Measurements from ENCODE around the gene TRIM37. TPM values are rescaled to one million over a fixed set of nuclear protein-coding genes. Genes with fewer than 3 reads are reported as not detected.

TRIM37 gene
- total RNA-seq, 1 donor from 2014 or later, result 24.8 TPM

GRCh38 chr17:59030811-59031210 lies 75.9 kb downstream of the TRIM37 start:
- H3K4me1 Mint-ChIP-seq (ENCODE audit: unreplicated experiment), result no peaks in the 10 kb centered on the region
- no peak overlapping the region for H3K27ac Mint-ChIP-seq (ENCODE audit: unreplicated experiment)
- H3K4me3 Mint-ChIP-seq (ENCODE audit: unreplicated experiment), result no peak overlapping the region
- H3K27me3 Mint-ChIP-seq (ENCODE audit: unreplicated experiment), result peaks cover 2% of the 10 kb centered on the region
- H3K9me3 Mint-ChIP-seq (ENCODE audit: unreplicated experiment), result no peaks in the 10 kb centered on the region
- no peaks in the 10 kb centered on the region for H3K36me3 Mint-ChIP-seq (ENCODE audit: low read depth, unreplicated experiment)
- no peak for TF ChIP-seq CTCF (IDR thresholded peaks at IDR 0.05; ENCODE audit: unreplicated experiment)
- no peak for DNase-seq (ENCODE audit: low spot score)

DNA sequence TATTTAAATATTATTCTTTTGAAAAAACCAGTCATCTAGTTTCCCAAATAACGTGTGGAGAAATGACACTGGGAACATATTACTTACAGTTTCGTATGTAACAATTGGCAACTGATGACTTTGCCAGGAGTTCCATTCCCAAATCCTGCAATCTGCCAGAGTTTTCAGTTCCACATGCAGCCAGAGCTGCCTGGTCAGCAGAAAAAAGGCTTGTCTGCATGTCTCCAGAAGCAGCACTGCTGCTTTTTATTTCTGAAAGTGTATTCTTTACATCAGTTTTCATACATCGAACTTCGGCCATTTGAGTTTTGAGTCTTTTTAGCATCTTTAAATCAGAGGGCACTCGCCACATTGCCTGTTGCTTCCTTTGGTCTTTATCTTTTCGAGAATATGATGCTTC lies 78.4 kb downstream of the TRIM37 start:
- Mint-ChIP-seq H3K4me3 (ENCODE audit: unreplicated experiment) (no peak overlapping the region), H3K27ac (ENCODE audit: unreplicated experiment) (no peak overlapping the region), H3K9me3 (ENCODE audit: unreplicated experiment) (no peaks in the 10 kb centered on the region)

GRCh38 chr17:59027750-59028149 lies 78.9 kb downstream of the TRIM37 start:
- Mint-ChIP-seq H3K4me3 (ENCODE audit: unreplicated experiment) (no peak overlapping the region), H3K4me1 (ENCODE audit: unreplicated experiment) (no peaks in the 10 kb centered on the region), H3K27me3 (ENCODE audit: unreplicated experiment) (no peaks in the 10 kb centered on the region), H3K36me3 (ENCODE audit: low read depth, unreplicated experiment) (no peaks in the 10 kb centered on the region), H3K27ac (ENCODE audit: unreplicated experiment) (no peak overlapping the region), H3K9me3 (ENCODE audit: unreplicated experiment) (no peaks in the 10 kb centered on the region)
- DNase-seq (ENCODE audit: low spot score), result no peak
- no peak for TF ChIP-seq CTCF (IDR thresholded peaks at IDR 0.05; ENCODE audit: unreplicated experiment)

More for the DNA sequence above, 78.4 kb downstream of the TRIM37 start:
- no peak for DNase-seq (ENCODE audit: low spot score)
- Mint-ChIP-seq H3K4me1 (ENCODE audit: unreplicated experiment) (no peaks in the 10 kb centered on the region), H3K36me3 (ENCODE audit: low read depth, unreplicated experiment) (no peaks in the 10 kb centered on the region), H3K27me3 (ENCODE audit: unreplicated experiment) (peaks cover 2% of the 10 kb centered on the region)
- no peak for TF ChIP-seq CTCF (IDR thresholded peaks at IDR 0.05; ENCODE audit: unreplicated experiment)

DNA sequence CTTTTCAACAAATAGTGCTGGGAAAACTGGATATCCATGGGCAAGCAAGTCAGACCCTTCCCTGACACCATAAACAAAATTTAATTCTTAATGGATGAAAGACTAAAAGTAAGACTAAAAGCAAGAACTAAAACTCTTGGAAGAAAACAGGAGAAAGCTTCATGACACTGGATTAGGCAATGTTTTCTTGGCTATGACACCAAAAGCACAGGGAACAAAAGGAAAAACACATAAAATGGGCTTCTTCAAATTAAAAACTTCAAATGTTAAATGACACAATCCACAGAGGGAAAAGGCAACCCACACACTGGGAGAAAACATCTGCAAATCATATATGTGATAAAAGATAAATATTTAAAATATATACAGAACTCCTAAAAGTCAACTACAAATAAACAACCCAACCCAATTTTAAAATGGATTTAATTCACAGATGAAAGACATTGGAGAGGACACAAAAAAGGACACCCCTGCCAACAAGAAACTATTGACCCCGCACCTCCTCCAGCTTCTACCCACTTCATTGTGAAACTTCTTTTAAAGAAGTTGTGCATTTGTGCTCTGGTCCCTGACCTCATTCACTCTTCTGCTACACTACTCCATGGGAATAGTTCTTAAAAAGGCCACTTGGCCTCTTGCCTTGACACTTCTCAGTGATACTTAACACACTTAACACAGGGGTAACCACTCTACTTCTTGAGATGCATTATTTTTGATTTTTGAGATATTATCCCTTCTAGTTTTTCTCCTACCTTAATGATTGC lies 80.3 kb downstream of the TRIM37 start:
- no peak for TF ChIP-seq CTCF (IDR thresholded peaks at IDR 0.05; ENCODE audit: unreplicated experiment)
- Mint-ChIP-seq H3K9me3 (ENCODE audit: unreplicated experiment) (no peaks in the 10 kb centered on the region), H3K4me3 (ENCODE audit: unreplicated experiment) (no peak overlapping the region), H3K4me1 (ENCODE audit: unreplicated experiment) (no peaks in the 10 kb centered on the region), H3K27me3 (ENCODE audit: unreplicated experiment) (no peaks in the 10 kb centered on the region), H3K27ac (ENCODE audit: unreplicated experiment) (no peak overlapping the region), H3K36me3 (ENCODE audit: low read depth, unreplicated experiment) (no peaks in the 10 kb centered on the region)
- no peak for DNase-seq (ENCODE audit: low spot score)

GRCh38 chr17:59024916-59025315 lies 81.8 kb downstream of the TRIM37 start:
- no peak for DNase-seq (ENCODE audit: low spot score)
- no peaks in the 10 kb centered on the region for H3K36me3 Mint-ChIP-seq (ENCODE audit: low read depth, unreplicated experiment)
- H3K4me3 Mint-ChIP-seq (ENCODE audit: unreplicated experiment), result no peak overlapping the region
- TF ChIP-seq CTCF (IDR thresholded peaks at IDR 0.05; ENCODE audit: unreplicated experiment), result no peak
- H3K4me1 Mint-ChIP-seq (ENCODE audit: unreplicated experiment), result no peaks in the 10 kb centered on the region
- no peak overlapping the region for H3K27ac Mint-ChIP-seq (ENCODE audit: unreplicated experiment)
- no peaks in the 10 kb centered on the region for H3K9me3 Mint-ChIP-seq (ENCODE audit: unreplicated experiment)
- H3K27me3 Mint-ChIP-seq (ENCODE audit: unreplicated experiment), result no peaks in the 10 kb centered on the region
